ENCODE data around the gene ACSBG1. TPM values are rescaled to one million over a fixed set of nuclear protein-coding genes. Genes with fewer than 3 reads are reported as not detected.

The ACSBG1 gene
- total RNA-seq, 3 donors from 2014 or later: 1.9 to 2.0 TPM; not detected in 1

GRCh38 chr15:78206326-78207109 is 27.8 kb downstream of the ACSBG1 start:
- peak in 1 of 2 donors; percentile 8 for DNase-seq (ENCODE audit: low spot score in 2 of 2)
- Histone ChIP-seq H3K4me3 (no peak overlapping the region), H3K4me1 (no peaks in the 10 kb centered on the region), H3K27ac (no peak overlapping the region), H3K36me3 (no peaks in the 10 kb centered on the region), H3K9me3 (no peaks in the 10 kb centered on the region), H3K27me3 (no peaks in the 10 kb centered on the region)
- intact Hi-C loops (cut with DNase I; ENCODE audit: low total_unique reads): no loop called here
- no peak for TF ChIP-seq POLR2AphosphoS5 (IDR thresholded peaks at IDR 0.05)
- no peak for TF ChIP-seq POLR2A (IDR thresholded peaks at IDR 0.05)
- no peak for TF ChIP-seq CTCF (IDR thresholded peaks at IDR 0.05)

GRCh38 chr15:78205856-78206255 is 28.5 kb downstream of the ACSBG1 start:
- Histone ChIP-seq H3K9me3 (no peaks in the 10 kb centered on the region), H3K27me3 (peaks cover 0 to 5% of the 10 kb centered on the region in 2 donors), H3K4me1 (no peaks in the 10 kb centered on the region), H3K4me3 (no peak overlapping the region), H3K27ac (no peak overlapping the region), H3K36me3 (no peaks in the 10 kb centered on the region)
- DNase-seq (ENCODE audit: low spot score in 2 of 2): peak; percentile 2 to 43
- TF ChIP-seq POLR2A (IDR thresholded peaks at IDR 0.05): no peak
- TF ChIP-seq CTCF (IDR thresholded peaks at IDR 0.05): no peak
- intact Hi-C loops (cut with DNase I; ENCODE audit: low total_unique reads): no loop called here

- intact Hi-C loops (cut with DNase I; ENCODE audit: low total_unique reads): no loop called here
- no peak for DNase-seq (ENCODE audit: low spot score in 2 of 2)
- no peaks in the 10 kb centered on the region for H3K4me1 ChIP-seq
- TF ChIP-seq POLR2AphosphoS5 (IDR thresholded peaks at IDR 0.05): no peak
- TF ChIP-seq CTCF (IDR thresholded peaks at IDR 0.05): no peak
- TF ChIP-seq POLR2A (IDR thresholded peaks at IDR 0.05): no peak
- no peaks in the 10 kb centered on the region for H3K9me3 ChIP-seq
- H3K4me3 ChIP-seq: no peak overlapping the region
- peaks cover 0 to 5% of the 10 kb centered on the region in 2 donors for H3K27me3 ChIP-seq
- H3K36me3 ChIP-seq: no peaks in the 10 kb centered on the region
- H3K27ac ChIP-seq: no peak overlapping the region
Observed at GRCh38 chr15:78205337-78205736, 29.0 kb downstream of the ACSBG1 start.

GRCh38 chr15:78204351-78205309 is 29.7 kb downstream of the ACSBG1 start:
- H3K4me3 ChIP-seq: no peak overlapping the region
- DNase-seq (ENCODE audit: low spot score in 2 of 2): peak in 1 of 2 donors; percentile 12

More at GRCh38 chr15:78204351-78205309, 29.7 kb downstream of the ACSBG1 start:
- H3K36me3 ChIP-seq: no peaks in the 10 kb centered on the region
- intact Hi-C loops (cut with DNase I; ENCODE audit: low total_unique reads): no loop called here
- TF ChIP-seq POLR2A (IDR thresholded peaks at IDR 0.05) (no peak), POLR2AphosphoS5 (IDR thresholded peaks at IDR 0.05) (no peak), CTCF (IDR thresholded peaks at IDR 0.05) (no peak)
- H3K9me3 ChIP-seq: no peaks in the 10 kb centered on the region
- no peak overlapping the region for H3K27ac ChIP-seq
- H3K4me1 ChIP-seq: no peaks in the 10 kb centered on the region
- H3K27me3 ChIP-seq: peaks cover 0 to 5% of the 10 kb centered on the region in 2 donors

Data from breast epithelium (tissue), 4 donors.